ENCODE data around the gene TRAPPC8.

DNA sequence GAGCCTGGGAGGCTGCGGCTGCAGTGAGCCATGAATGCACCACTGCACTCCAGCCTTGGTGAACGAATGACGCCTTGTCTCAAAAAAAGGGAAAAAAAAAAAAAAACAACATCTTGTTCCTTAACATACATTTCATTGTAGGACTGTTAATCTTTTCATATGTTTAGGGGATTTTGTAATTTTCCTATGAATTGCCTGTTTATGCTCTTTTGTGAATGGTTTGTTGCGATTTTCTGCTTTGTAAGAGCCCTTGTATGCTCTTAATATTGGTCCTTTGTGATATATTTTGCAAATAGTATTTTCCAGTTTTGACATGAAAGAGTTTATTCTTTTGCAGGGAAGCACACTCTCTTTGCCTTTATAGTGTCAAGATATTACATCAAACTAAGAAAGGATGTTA, 50.0 kb downstream of the TRAPPC8 start:
- TF ChIP-seq, protein P1, sequence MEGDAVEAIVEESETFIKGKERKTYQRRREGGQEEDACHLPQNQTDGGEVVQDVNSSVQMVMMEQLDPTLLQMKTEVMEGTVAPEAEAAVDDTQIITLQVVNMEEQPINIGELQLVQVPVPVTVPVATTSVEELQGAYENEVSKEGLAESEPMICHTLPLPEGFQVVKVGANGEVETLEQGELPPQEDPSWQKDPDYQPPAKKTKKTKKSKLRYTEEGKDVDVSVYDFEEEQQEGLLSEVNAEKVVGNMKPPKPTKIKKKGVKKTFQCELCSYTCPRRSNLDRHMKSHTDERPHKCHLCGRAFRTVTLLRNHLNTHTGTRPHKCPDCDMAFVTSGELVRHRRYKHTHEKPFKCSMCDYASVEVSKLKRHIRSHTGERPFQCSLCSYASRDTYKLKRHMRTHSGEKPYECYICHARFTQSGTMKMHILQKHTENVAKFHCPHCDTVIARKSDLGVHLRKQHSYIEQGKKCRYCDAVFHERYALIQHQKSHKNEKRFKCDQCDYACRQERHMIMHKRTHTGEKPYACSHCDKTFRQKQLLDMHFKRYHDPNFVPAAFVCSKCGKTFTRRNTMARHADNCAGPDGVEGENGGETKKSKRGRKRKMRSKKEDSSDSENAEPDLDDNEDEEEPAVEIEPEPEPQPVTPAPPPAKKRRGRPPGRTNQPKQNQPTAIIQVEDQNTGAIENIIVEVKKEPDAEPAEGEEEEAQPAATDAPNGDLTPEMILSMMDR (IDR thresholded peaks at IDR 0.05), result no peak
- TF ChIP-seq ZFX (IDR thresholded peaks at IDR 0.05; ENCODE audit: borderline replicate concordance), result no peak

All from 22Rv1 (cell line).